ENCODE measurements around the gene YWHAQ. TPM values are rescaled to one million over a fixed set of nuclear protein-coding genes. Genes with fewer than 3 reads are reported as not detected.
A peak's percentile ranks its signal among the peaks of the same experiment; 100 is the strongest.

Gene YWHAQ
- total and polyA plus RNA-seq, 9 of the 15 experiments (the other 6 are each of a cell fraction or from before 2014, with no cell fraction given), result 63.1 to 359 (median 203) TPM

- Histone ChIP-seq H3K36me3 (ENCODE audit: control insufficient read depth, insufficient read depth, low read length) (no peaks in the 10 kb centered on the region), H2AFZ (ENCODE audit: low read depth, low read length) (no peak overlapping the region), H3K4me2 (ENCODE audit: insufficient read depth, low read length) (no peak overlapping the region), H3K9me3 (replicated peaks; ENCODE audit: control insufficient read depth, insufficient read depth, low read depth, low read length) (no peaks in the 10 kb centered on the region), H3K27ac (ENCODE audit: extremely low read depth, low read depth, low read length) (no peak overlapping the region), H3K9ac (ENCODE audit: insufficient read depth in 1 of 2, low read depth in 2 of 2, low read length in 2 of 2) (no peak overlapping the region), H3K79me2 (ENCODE audit: control insufficient read depth, insufficient read depth, low read length) (no peaks in the 10 kb centered on the region), H3K4me1 (replicated peaks in 1 of 2; ENCODE audit: control insufficient read depth in 2 of 2, insufficient read depth in 2 of 2, low read length in 2 of 2) (peaks cover 15 to 19% of the 10 kb centered on the region in 2 experiments; a peak in 3 of 5 replicates), H3K4me3 (no peak overlapping the region), H4K20me1 (replicated peaks; ENCODE audit: control insufficient read depth, insufficient read depth, low read length) (no peaks in the 10 kb centered on the region), H3K9me1 (ENCODE audit: control insufficient read depth, insufficient read depth, low read length) (no peaks in the 10 kb centered on the region), H3K27me3 (ENCODE audit: control insufficient read depth in 2 of 2, insufficient read depth in 2 of 2, low read length in 2 of 2) (peaks cover 0 to 19% of the 10 kb centered on the region in 2 experiments; a peak in 2 of 5 replicates)
- intact Hi-C loops (cut with micrococcal nuclease) (loop anchor here (5.0 kb wide), 1 partner anchor 106 kb away; no protein-coding TSS in a partner anchor), in situ Hi-C loops (cut with MboI) (no loop called here)
- 10% methylated on average over 11 of the region's 11 CpGs for WGBS (ENCODE audit: insufficient coverage, low coverage, missing lambda C conversion rate)
- ChIA-PET CTCF (ENCODE audit: low intra/inter-chr PET ratio) (no interaction called here), POLR2A (interaction anchor here (1.2 to 1.7 kb wide), 2 partner anchors 19 to 26 kb away, joined by 3 to 5 read pairs; no protein-coding TSS in a partner anchor)
- no TSS peak for BruUV-seq (replicated peaks)
- no peak for FAIRE-seq
- peak in 2 of 4 experiments; percentile 52 to 60 for DNase-seq (ENCODE audit: extremely low read depth in 1 of 4, low spot score in 3 of 4)
- peak; percentile 64 for ATAC-seq
- TF ChIP-seq ZNF589 (CRISPR knock-in tag; IDR thresholded peaks at IDR 0.05; ENCODE audit: low read depth) (no peak), FOSL1 (tag; conservative IDR thresholded peaks at IDR 0.05) (peak; percentile 79), ZNF384 (IDR thresholded peaks at IDR 0.05; ENCODE audit: low read depth, low read length) (no peak), HOXB6 (CRISPR knock-in tag; IDR thresholded peaks at IDR 0.05; ENCODE audit: borderline replicate concordance) (no peak), PKNOX1 (IDR thresholded peaks at IDR 0.05) (no peak), MTA3 (IDR thresholded peaks at IDR 0.05; ENCODE audit: borderline replicate concordance) (no peak), CBFA2T3 (IDR thresholded peaks at IDR 0.05) (peak; percentile 59), ZNF316 (IDR thresholded peaks at IDR 0.05) (no peak), MAZ (CRISPR knock-in tag; conservative IDR thresholded peaks at IDR 0.05 in 1 of 2, IDR thresholded peaks at IDR 0.05 in 1 of 2) (no peak), PATZ1 (CRISPR knock-in tag; IDR thresholded peaks at IDR 0.05; ENCODE audit: borderline replicate concordance) (no peak), SNIP1 (IDR thresholded peaks at IDR 0.05; ENCODE audit: low read depth) (no peak), TFAP4 (CRISPR knock-in tag; IDR thresholded peaks at IDR 0.05; ENCODE audit: borderline replicate concordance) (0 out of 2 replicates have a peak, but pooled peaks have one; percentile 22), EGR1 (conservative IDR thresholded peaks at IDR 0.05) (0 out of 2 replicates have a peak, but pooled peaks have one; percentile 3), PTTG1 (tag; IDR thresholded peaks at IDR 0.05; ENCODE audit: low read depth) (no peak)
Measured at GRCh38 chr2:9656270-9656766, 25.5 kb upstream of the YWHAQ start.

All from K562 (cell line).